ENCODE results near the gene LATS2.

GRCh38 chr13:21055016-21055415, 6.4 kb downstream of the LATS2 start:
- TF ChIP-seq CTCF (IDR thresholded peaks at IDR 0.05; ENCODE audit: low read depth, low read length) = no peak
- TF ChIP-seq EZH2phosphoT487 (IDR thresholded peaks at IDR 0.05; ENCODE audit: low read depth) = no peak
